ENCODE data around the gene DISP2.

Gene DISP2

GRCh38 chr15:40369971-40370370, 12.0 kb downstream of the DISP2 start:
- H3K4me1 ChIP-seq (ENCODE audit: control insufficient read depth, insufficient read depth, low read length): no peaks in the 10 kb centered on the region
- TF ChIP-seq ZNF133 (tag by site-specific recombination; IDR thresholded peaks at IDR 0.05) (no peak), BCL11B (tag by site-specific recombination; IDR thresholded peaks at IDR 0.05; ENCODE audit: low read depth) (no peak), ZNF791 (tag by site-specific recombination; IDR thresholded peaks at IDR 0.05) (no peak), ZNF138 (tag by site-specific recombination; IDR thresholded peaks at IDR 0.05; ENCODE audit: borderline replicate concordance) (no peak), ZNF747 (tag by site-specific recombination; IDR thresholded peaks at IDR 0.05) (no peak), ZNF324 (tag by site-specific recombination; IDR thresholded peaks at IDR 0.05) (no peak), ZBTB1 (tag by site-specific recombination; IDR thresholded peaks at IDR 0.05) (no peak), KLF17 (tag by site-specific recombination; IDR thresholded peaks at IDR 0.05) (no peak), ZNF610 (tag by site-specific recombination; IDR thresholded peaks at IDR 0.05; ENCODE audit: borderline replicate concordance) (no peak), ZNF18 (tag by site-specific recombination; IDR thresholded peaks at IDR 0.05) (no peak), ZNF521 (tag by site-specific recombination; IDR thresholded peaks at IDR 0.05) (no peak), ZNF416 (tag by site-specific recombination; IDR thresholded peaks at IDR 0.05) (no peak), YY2 (tag by site-specific recombination; IDR thresholded peaks at IDR 0.05) (no peak), ZNF501 (tag by site-specific recombination; IDR thresholded peaks at IDR 0.05) (no peak), ZNF449 (tag by site-specific recombination; IDR thresholded peaks at IDR 0.05) (no peak), ZNF274 (IDR thresholded peaks at IDR 0.05; ENCODE audit: low read length) (no peak), ZNF274 (tag by site-specific recombination; IDR thresholded peaks at IDR 0.05; ENCODE audit: borderline replicate concordance) (no peak)
- TF ChIP-seq, protein P1, sequence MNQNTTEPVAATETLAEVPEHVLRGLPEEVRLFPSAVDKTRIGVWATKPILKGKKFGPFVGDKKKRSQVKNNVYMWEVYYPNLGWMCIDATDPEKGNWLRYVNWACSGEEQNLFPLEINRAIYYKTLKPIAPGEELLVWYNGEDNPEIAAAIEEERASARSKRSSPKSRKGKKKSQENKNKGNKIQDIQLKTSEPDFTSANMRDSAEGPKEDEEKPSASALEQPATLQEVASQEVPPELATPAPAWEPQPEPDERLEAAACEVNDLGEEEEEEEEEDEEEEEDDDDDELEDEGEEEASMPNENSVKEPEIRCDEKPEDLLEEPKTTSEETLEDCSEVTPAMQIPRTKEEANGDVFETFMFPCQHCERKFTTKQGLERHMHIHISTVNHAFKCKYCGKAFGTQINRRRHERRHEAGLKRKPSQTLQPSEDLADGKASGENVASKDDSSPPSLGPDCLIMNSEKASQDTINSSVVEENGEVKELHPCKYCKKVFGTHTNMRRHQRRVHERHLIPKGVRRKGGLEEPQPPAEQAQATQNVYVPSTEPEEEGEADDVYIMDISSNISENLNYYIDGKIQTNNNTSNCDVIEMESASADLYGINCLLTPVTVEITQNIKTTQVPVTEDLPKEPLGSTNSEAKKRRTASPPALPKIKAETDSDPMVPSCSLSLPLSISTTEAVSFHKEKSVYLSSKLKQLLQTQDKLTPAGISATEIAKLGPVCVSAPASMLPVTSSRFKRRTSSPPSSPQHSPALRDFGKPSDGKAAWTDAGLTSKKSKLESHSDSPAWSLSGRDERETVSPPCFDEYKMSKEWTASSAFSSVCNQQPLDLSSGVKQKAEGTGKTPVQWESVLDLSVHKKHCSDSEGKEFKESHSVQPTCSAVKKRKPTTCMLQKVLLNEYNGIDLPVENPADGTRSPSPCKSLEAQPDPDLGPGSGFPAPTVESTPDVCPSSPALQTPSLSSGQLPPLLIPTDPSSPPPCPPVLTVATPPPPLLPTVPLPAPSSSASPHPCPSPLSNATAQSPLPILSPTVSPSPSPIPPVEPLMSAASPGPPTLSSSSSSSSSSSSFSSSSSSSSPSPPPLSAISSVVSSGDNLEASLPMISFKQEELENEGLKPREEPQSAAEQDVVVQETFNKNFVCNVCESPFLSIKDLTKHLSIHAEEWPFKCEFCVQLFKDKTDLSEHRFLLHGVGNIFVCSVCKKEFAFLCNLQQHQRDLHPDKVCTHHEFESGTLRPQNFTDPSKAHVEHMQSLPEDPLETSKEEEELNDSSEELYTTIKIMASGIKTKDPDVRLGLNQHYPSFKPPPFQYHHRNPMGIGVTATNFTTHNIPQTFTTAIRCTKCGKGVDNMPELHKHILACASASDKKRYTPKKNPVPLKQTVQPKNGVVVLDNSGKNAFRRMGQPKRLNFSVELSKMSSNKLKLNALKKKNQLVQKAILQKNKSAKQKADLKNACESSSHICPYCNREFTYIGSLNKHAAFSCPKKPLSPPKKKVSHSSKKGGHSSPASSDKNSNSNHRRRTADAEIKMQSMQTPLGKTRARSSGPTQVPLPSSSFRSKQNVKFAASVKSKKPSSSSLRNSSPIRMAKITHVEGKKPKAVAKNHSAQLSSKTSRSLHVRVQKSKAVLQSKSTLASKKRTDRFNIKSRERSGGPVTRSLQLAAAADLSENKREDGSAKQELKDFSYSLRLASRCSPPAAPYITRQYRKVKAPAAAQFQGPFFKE (tag by site-specific recombination; IDR thresholded peaks at IDR 0.05; ENCODE audit: borderline replicate concordance): no peak
- H3K4me3 ChIP-seq (ENCODE audit: low read depth, low read length): no peak overlapping the region
- ChIA-PET CTCF (interaction anchor here (0.5 to 2.0 kb wide), 4 partner anchors 13 to 91 kb away, joined by 3 to 11 read pairs (median 4); no protein-coding TSS in a partner anchor), POLR2A (no interaction called here)
- no peaks in the 10 kb centered on the region for H3K9me3 ChIP-seq (ENCODE audit: control insufficient read depth, insufficient read depth, low read depth, low read length)
- no peaks in the 10 kb centered on the region for H3K36me3 ChIP-seq (ENCODE audit: control insufficient read depth in 2 of 2, insufficient read depth in 1 of 2, low read length in 2 of 2)
- no peak overlapping the region for H3K27ac ChIP-seq (ENCODE audit: extremely low read depth, low read depth, low read length)

Data from HEK293 (cell line).